Sigmoid colon (tissue), 3 donors: ENCODE measurements around the gene SLC39A11.

Experiments
- CTCF ChIP-seq, 4 experiments: fragments of 450-650 bp in 3 of 4; fragments of 200-600 bp in 1 of 4; IDR thresholded peaks; one replicate each; pipeline ENCODE4 v1.5.1; 2016 to 2019; ENCODE audit warnings: antibody characterized with exemption in 4 of 4, mild to moderate bottlenecking in 3 of 4, moderate library complexity in 2 of 4
- POLR2A ChIP-seq, 2 donors: fragments of 450-650 bp; IDR thresholded peaks; one replicate each; pipeline ENCODE4 v1.6.1; 2016; ENCODE audit warnings: antibody characterized with exemption in 2 of 2, mild to moderate bottlenecking in 2 of 2, moderate library complexity in 2 of 2

- TF ChIP-seq CTCF (IDR thresholded peaks at IDR 0.05) (no peak), POLR2A (IDR thresholded peaks at IDR 0.05) (no peak)
Observed at GRCh38 chr17:72733619-72734282, 358.7 kb downstream of the SLC39A11 start.
